Natural killer cell (primary cell): Measurements from ENCODE around the gene ARL8A. TPM values are rescaled to one million over a fixed set of nuclear protein-coding genes. Genes with fewer than 3 reads are reported as not detected.

Experiments used
- ATAC-seq, 3 donors: fragments of 150-1000 bp in 2 of 3; fragments of 200-7000 bp in 1 of 3; cut with Tn5 transposase; 1 replicate in 1 of 3; 2 replicates in 2 of 3; pipeline ENCODE4 v1.10.0; 2021; ENCODE audit warnings: mild to moderate bottlenecking in 2 of 3, moderate library complexity in 2 of 3
- DNase-seq, 2 donors: peaks; one replicate each; pipeline versions ENCODE4 v3.0.0 to v3.0.0-alpha.2; 2013 to 2021; ENCODE audit warnings: mixed read lengths in 1 of 2
- H3K27ac ChIP-seq: one replicate; pipeline ENCODE4 v1.5.1; 2013; ENCODE audit warnings: mild to moderate bottlenecking, low read length
- H3K27me3 ChIP-seq: one replicate; pipeline ENCODE4 v1.6.1; 2013; ENCODE audit warnings: low read length; ENCODE audit not compliant: control insufficient read depth, insufficient read depth
- H3K36me3 ChIP-seq: one replicate; pipeline ENCODE4 v1.6.1; 2013; ENCODE audit warnings: low read length; ENCODE audit not compliant: control insufficient read depth, insufficient read depth
- H3K4me1 ChIP-seq: one replicate; pipeline ENCODE4 v1.6.1; 2013; ENCODE audit warnings: low read length; ENCODE audit not compliant: control insufficient read depth, insufficient read depth
- H3K4me3 ChIP-seq: one replicate; pipeline ENCODE4 v1.5.1; 2013; ENCODE audit warnings: low read length
- H3K9me3 ChIP-seq: one replicate; pipeline ENCODE4 v1.6.1; 2013; ENCODE audit warnings: low read length; ENCODE audit not compliant: control insufficient read depth, insufficient read depth
- H3K27ac Mint-ChIP-seq, 2 donors: one replicate each; pipeline ENCODE4 v1.8.0; 2022; ENCODE audit warnings: mild to moderate bottlenecking in 2 of 2, mixed read lengths in 2 of 2, moderate library complexity in 1 of 2
- H3K27me3 Mint-ChIP-seq, 2 donors: one replicate each; pipeline ENCODE4 v1.8.0; 2022; ENCODE audit warnings: low read depth in 2 of 2, mixed read lengths in 2 of 2
- H3K36me3 Mint-ChIP-seq: one replicate; pipeline ENCODE4 v1.8.0; 2022; ENCODE audit warnings: mixed read lengths
- H3K4me1 Mint-ChIP-seq, 2 donors: one replicate each; pipeline ENCODE4 v1.8.0; 2022; ENCODE audit warnings: mixed read lengths in 2 of 2
- H3K4me3 Mint-ChIP-seq: one replicate; pipeline ENCODE4 v1.8.0; 2022; ENCODE audit warnings: mild to moderate bottlenecking, moderate library complexity, mixed read lengths
- H3K9me3 Mint-ChIP-seq, 2 donors: one replicate each; pipeline ENCODE4 v1.8.0; 2022; ENCODE audit warnings: mixed read lengths in 2 of 2
- WGBS: methylation state at CpG from one replicate; pipeline ENCODE4 v1.1.7; 2013; ENCODE audit warnings: missing lambda C conversion rate; ENCODE audit not compliant: insufficient coverage; 5-methylcytosine and 5-hydroxymethylcytosine counted together
- intact Hi-C: fragments of 100-400 bp; cut with micrococcal nuclease; formaldehyde crosslinking; loops from one replicate; pipeline ENCODE4 v1.14.2; 2022
- total RNA-seq, 4 donors: library from RNA; stranded (reverse); fragments of 120-200 nt in 1 of 4; gene quantifications; one replicate each; pipeline versions ENCODE4 v1.2.3 to v1.2.4, GENCODE V29; 2013 to 2022
- TF ChIP-seq, protein P1 (sequence below): fragments of 200-600 bp; IDR thresholded peaks from one replicate; pipeline ENCODE4 v1.8.0; 2022; ENCODE audit warnings: antibody characterized with exemption

ARL8A gene
- total RNA-seq, 3 donors from 2014 or later (not counting 1 experiment from before 2014, with no cell fraction given), result 109 to 120 (median 109) TPM

DNA sequence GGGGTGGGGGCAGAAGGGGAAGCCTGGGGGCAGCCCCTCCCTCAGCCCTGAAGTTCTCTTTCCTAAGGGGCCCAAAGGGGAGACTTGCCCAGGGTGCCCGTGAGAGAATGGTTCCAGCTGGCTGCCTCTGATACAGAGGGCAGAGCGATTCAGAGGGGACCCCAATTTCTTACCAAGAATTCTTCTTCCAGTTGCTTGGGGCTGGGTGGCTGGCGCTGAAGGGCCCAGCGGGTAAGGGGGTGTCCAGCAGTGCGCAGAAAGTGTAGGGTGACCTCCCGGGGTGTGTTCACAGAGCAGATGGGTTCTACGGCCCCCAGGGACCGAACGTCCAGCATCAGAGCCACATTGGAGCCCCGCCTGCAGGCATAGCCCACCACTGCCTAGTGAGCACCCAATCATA is 13.4 kb upstream of the ARL8A start:
- Histone ChIP-seq H3K27ac (no peak overlapping the region), H3K27me3 (no peaks in the 10 kb centered on the region), H3K9me3 (no peaks in the 10 kb centered on the region), H3K4me3 (no peak overlapping the region), H3K36me3 (peaks cover 47% of the 10 kb centered on the region), H3K4me1 (peaks cover 75% of the 10 kb centered on the region)
- no peak for ATAC-seq
- H3K4me3 Mint-ChIP-seq, result peak overlapping the region; percentile 98
- peak overlapping the region; percentile 95 to 100 for H3K27ac Mint-ChIP-seq
- H3K27me3 Mint-ChIP-seq, result no peaks in the 10 kb centered on the region
- intact Hi-C loops, result no loop called here
- H3K9me3 Mint-ChIP-seq, result no peaks in the 10 kb centered on the region
- peaks cover 8% of the 10 kb centered on the region for H3K36me3 Mint-ChIP-seq
- 89% methylated on average over 10 of the region's 10 CpGs for WGBS
- H3K4me1 Mint-ChIP-seq, result peaks cover 65 to 68% of the 10 kb centered on the region in 2 donors
- TF ChIP-seq, protein P1, sequence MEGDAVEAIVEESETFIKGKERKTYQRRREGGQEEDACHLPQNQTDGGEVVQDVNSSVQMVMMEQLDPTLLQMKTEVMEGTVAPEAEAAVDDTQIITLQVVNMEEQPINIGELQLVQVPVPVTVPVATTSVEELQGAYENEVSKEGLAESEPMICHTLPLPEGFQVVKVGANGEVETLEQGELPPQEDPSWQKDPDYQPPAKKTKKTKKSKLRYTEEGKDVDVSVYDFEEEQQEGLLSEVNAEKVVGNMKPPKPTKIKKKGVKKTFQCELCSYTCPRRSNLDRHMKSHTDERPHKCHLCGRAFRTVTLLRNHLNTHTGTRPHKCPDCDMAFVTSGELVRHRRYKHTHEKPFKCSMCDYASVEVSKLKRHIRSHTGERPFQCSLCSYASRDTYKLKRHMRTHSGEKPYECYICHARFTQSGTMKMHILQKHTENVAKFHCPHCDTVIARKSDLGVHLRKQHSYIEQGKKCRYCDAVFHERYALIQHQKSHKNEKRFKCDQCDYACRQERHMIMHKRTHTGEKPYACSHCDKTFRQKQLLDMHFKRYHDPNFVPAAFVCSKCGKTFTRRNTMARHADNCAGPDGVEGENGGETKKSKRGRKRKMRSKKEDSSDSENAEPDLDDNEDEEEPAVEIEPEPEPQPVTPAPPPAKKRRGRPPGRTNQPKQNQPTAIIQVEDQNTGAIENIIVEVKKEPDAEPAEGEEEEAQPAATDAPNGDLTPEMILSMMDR, result no peak
- no peak for DNase-seq

DNA sequence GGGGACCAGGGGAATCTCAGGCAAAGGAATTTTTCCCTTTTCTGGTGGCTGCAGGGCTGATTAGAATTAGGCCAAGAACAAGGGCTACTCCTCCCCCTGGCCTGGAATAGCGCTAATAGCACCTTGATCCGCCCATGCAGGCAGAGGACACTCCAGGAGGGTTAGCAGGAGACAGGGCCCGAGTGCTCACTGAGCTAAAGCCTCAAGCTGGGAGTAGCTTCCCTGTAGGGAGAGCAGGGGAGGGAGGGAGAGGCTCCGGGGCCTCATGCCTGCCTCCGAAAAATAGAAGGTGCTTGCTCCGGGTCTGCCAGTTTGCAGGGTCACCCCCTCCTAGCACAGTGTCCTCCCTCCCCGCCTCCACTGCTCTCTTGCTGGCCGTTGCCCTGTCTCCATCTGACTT is 12.1 kb upstream of the ARL8A start:
- H3K9me3 Mint-ChIP-seq, result no peaks in the 10 kb centered on the region
- H3K27ac Mint-ChIP-seq, result peak overlapping the region in 1 of 2 donors; percentile 51
- no peak overlapping the region for H3K4me3 ChIP-seq
- peaks cover 60% of the 10 kb centered on the region for H3K36me3 ChIP-seq
- TF ChIP-seq, protein P1, result no peak
- intact Hi-C loops, result no loop called here
- H3K27me3 Mint-ChIP-seq, result no peaks in the 10 kb centered on the region
- no peaks in the 10 kb centered on the region for H3K27me3 ChIP-seq
- H3K9me3 ChIP-seq, result no peaks in the 10 kb centered on the region
- DNase-seq (no peak), ATAC-seq (no peak)
- peaks cover 61% of the 10 kb centered on the region for H3K4me1 ChIP-seq
- 90% methylated on average over 8 of the region's 8 CpGs for WGBS
- peaks cover 56% of the 10 kb centered on the region in 2 donors for H3K4me1 Mint-ChIP-seq
- no peak overlapping the region for H3K4me3 Mint-ChIP-seq
- H3K27ac ChIP-seq, result no peak overlapping the region
- H3K36me3 Mint-ChIP-seq, result peaks cover 8% of the 10 kb centered on the region

DNA sequence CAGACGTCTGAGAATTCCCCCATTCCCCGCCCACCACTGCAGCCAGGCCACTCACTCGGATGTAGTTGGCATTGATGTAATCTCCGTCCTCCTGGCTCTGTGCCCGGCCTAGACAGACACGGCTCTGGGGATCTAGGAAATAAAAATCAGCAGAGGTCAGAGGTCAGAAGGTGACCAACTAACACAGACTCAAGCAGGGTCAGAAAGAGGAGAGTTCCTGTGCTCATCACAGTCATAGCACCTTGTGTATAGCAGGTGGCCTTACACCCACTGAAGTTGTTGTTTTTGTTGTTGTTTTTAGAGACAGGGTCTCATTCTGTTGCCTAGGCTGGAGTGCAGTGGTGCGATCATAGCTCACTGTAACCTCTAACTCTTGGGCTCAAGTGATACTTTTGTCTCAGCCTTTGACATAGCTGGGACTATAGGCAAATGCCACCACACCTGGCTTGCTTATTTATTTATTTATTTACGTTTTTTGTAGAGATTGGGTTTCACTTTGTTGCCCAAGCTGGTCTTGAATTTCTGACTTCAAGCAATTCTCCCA is 11.0 kb upstream of the ARL8A start:
- H3K4me3 ChIP-seq, result no peak overlapping the region
- H3K27me3 ChIP-seq, result no peaks in the 10 kb centered on the region
- no peak overlapping the region for H3K27ac ChIP-seq
- peak in 1 of 2 donors; percentile 42 for DNase-seq
- Mint-ChIP-seq H3K27me3 (no peaks in the 10 kb centered on the region), H3K27ac (peak overlapping the region; percentile 15 to 51), H3K36me3 (peaks cover 18% of the 10 kb centered on the region), H3K4me3 (peak overlapping the region; percentile 1), H3K4me1 (peaks cover 54 to 56% of the 10 kb centered on the region in 2 donors), H3K9me3 (no peaks in the 10 kb centered on the region)
- H3K36me3 ChIP-seq, result peaks cover 70% of the 10 kb centered on the region
- peaks cover 51% of the 10 kb centered on the region for H3K4me1 ChIP-seq
- intact Hi-C loops, result no loop called here
- ATAC-seq, result no peak
- no peaks in the 10 kb centered on the region for H3K9me3 ChIP-seq
- TF ChIP-seq, protein P1, result no peak
- 80% methylated on average over 8 of the region's 8 CpGs for WGBS
